BLaER1 treated with 17β-estradiol and CSF1 and Interleukin-3, amounts not matched to agents 10 nM and 100 nM (cell line): Measurements from ENCODE around the gene DIP2C.

Experiments
- H3K27ac ChIP-seq, 11 experiments: shearing (Covaris generic); formaldehyde crosslinking; 2 replicates each; pipeline ENCODE4 v1.8.1; 2022
- H3K27me3 ChIP-seq, 11 experiments: shearing (Covaris generic); formaldehyde crosslinking; 2 replicates each; pipeline ENCODE4 v1.8.1; 2022
- H3K36me3 ChIP-seq, 11 experiments: shearing (Covaris generic); formaldehyde crosslinking; 2 replicates each; pipeline ENCODE4 v1.8.1; 2022
- H3K4me1 ChIP-seq, 10 experiments: shearing (Covaris generic); formaldehyde crosslinking; 2 replicates each; pipeline ENCODE4 v1.8.1; 2022
- H3K4me2 ChIP-seq, 11 experiments: shearing (Covaris generic); formaldehyde crosslinking; 2 replicates each; pipeline ENCODE4 v1.8.1; 2022
- H3K4me3 ChIP-seq, 10 experiments: shearing (Covaris generic); formaldehyde crosslinking; 2 replicates each; pipeline ENCODE4 v1.8.1; 2022
- H3K9ac ChIP-seq, 11 experiments: shearing (Covaris generic); formaldehyde crosslinking; 2 replicates each; pipeline ENCODE4 v1.8.1; 2022
- H3K9me3 ChIP-seq, 11 experiments: shearing (Covaris generic); formaldehyde crosslinking; replicated peaks in 1 of 11; 2 replicates each; pipeline ENCODE4 v1.8.1; 2022
- H4K20me1 ChIP-seq, 11 experiments: shearing (Covaris generic); formaldehyde crosslinking; 2 replicates each; pipeline ENCODE4 v1.8.1; 2022
- Cebpa-rat ChIP-seq, 11 experiments: shearing (Covaris generic); IDR thresholded peaks; 2 replicates each; pipeline ENCODE4 v1.8.1; 2022

Gene DIP2C

DNA sequence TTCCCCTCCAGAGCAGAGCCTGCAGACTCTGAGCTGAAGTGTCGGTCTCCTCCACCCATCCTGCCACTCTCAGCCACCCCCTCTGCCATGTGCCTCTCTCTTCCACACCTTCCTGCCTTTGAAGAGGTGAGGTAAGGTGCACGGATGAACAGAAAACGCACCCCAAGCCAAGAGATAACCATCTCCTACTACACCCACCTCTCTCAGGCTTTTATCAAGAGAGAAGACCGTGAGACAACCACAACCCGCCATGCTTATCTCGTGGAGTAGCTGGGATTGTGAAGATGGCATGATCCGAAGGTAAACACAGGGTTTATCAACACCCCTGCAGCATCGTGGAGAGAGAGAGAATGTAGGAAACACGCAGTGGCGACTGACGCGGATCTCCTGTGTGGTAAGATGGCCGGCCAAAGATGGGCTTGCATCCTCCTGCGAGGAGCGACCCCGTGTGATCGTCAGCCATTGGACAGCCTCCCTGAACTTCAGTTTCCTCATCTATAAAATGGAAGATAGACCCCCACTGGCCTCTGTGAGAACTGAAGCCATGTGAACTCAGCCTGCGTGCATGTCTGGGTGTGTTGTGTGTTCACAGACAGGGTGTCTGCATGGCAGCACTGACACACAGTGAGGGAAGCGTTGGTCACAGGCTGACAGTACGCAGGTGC lies 219.0 kb downstream of the DIP2C start:
- Histone ChIP-seq H3K27ac (no peak overlapping the region), H3K36me3 (peaks cover 0 to 52% (median 21%) of the 10 kb centered on the region in 11 experiments; a peak in 13 of 22 replicates), H3K4me2 (no peak overlapping the region), H3K27me3 (peaks cover 0 to 6% (median 0%) of the 10 kb centered on the region in 11 experiments; a peak in 3 of 22 replicates), H4K20me1 (peaks cover 0 to 13% (median 0%) of the 10 kb centered on the region in 11 experiments; a peak in 4 of 22 replicates), H3K4me3 (no peak overlapping the region), H3K9me3 (peaks cover 0 to 5% (median 0%) of the 10 kb centered on the region in 11 experiments; a peak in 2 of 22 replicates), H3K9ac (no peak overlapping the region), H3K4me1 (peaks cover 0 to 6% (median 3%) of the 10 kb centered on the region in 10 experiments; a peak in 13 of 20 replicates)
- no peak for TF ChIP-seq Cebpa-rat (IDR thresholded peaks at IDR 0.05)

DNA sequence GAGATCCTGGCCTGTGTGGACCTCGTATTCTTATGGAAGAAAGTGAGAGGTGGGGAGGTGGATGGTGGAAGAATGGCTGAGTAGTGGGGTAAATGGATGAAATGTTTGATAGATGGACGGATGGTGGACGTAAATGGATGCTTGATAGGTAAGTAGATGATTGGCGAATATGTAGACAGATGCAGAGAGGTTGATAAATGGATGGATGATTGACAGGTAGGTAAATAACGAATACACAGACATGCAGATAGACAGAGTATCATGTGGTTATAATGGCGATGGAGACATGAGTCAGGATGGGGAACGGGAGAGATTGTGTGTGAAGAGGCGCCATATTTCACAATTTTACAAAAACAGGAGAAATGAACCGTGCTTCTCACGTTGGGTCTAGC lies 219.5 kb downstream of the DIP2C start:
- peaks cover 0 to 5% (median 0%) of the 10 kb centered on the region in 11 experiments; a peak in 2 of 22 replicates for H3K9me3 ChIP-seq
- H3K27me3 ChIP-seq, result peaks cover 0 to 2% (median 0%) of the 10 kb centered on the region in 11 experiments; a peak in 1 of 22 replicates
- H3K4me2 ChIP-seq, result no peak overlapping the region
- H4K20me1 ChIP-seq, result peaks cover 0 to 8% (median 0%) of the 10 kb centered on the region in 11 experiments; a peak in 4 of 22 replicates
- no peak overlapping the region for H3K9ac ChIP-seq
- peaks cover 0 to 52% (median 21%) of the 10 kb centered on the region in 11 experiments; a peak in 13 of 22 replicates for H3K36me3 ChIP-seq
- no peak for TF ChIP-seq Cebpa-rat (IDR thresholded peaks at IDR 0.05)
- H3K4me1 ChIP-seq, result peaks cover 0 to under 1% (median 0%) of the 10 kb centered on the region in 10 experiments; a peak in 2 of 20 replicates
- H3K4me3 ChIP-seq, result no peak overlapping the region
- no peak overlapping the region for H3K27ac ChIP-seq

DNA sequence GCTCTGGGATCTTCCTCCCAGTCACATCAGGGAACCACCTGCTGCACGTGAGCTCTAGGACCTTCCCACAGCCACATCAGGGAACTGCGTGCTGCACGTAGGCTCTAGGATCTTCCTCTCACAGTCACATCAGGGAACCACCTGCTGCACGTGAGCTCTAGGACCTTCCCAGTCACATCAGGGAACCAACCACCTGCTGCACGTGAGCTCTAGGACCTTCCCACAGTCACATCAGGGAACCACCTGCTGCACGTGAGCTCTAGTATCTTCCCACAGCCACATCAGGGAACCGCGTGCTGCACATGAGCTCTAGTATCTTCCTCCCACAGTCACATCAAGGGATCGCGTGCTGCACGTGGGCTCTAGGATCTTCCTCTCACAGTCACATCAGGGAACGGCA lies 229.7 kb downstream of the DIP2C start:
- Histone ChIP-seq H3K9me3 (peaks cover 0 to 12% (median 9%) of the 10 kb centered on the region in 11 experiments; a peak in 11 of 22 replicates), H4K20me1 (peaks cover 0 to 48% (median 8%) of the 10 kb centered on the region in 11 experiments; a peak in 11 of 22 replicates), H3K27me3 (peaks cover 0 to 15% (median 0%) of the 10 kb centered on the region in 11 experiments; a peak in 6 of 22 replicates), H3K4me1 (peaks cover 6 to 24% (median 18%) of the 10 kb centered on the region in 10 experiments; a peak in 17 of 20 replicates), H3K27ac (no peak overlapping the region), H3K4me3 (no peak overlapping the region), H3K36me3 (peaks cover 0 to 15% (median 0%) of the 10 kb centered on the region in 11 experiments; a peak in 3 of 22 replicates), H3K4me2 (peak overlapping the region in 7 of 11 experiments; percentile 52 to 77 (median 62); a peak in 9 of 22 replicates), H3K9ac (no peak overlapping the region)
- no peak for TF ChIP-seq Cebpa-rat (IDR thresholded peaks at IDR 0.05)

DNA sequence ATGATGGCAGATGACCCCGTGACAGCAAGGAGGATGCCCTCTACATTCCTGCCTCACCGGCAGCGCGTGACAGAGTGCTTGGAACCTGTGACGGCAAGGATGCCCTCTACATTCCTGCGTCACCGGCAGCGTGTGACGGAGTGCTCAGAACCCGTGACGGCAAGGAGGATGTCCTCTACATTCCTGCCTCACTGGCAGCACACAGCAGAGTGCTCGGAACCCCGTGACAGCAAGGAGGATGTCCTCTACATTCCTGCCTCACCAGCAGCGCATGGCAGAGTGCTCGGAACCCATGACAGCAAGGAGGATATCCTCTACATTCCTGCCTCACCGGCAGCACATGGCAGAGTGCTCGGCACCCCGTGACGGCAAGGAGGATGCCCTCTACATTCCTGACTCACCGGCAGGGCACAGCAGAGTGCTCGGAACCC lies 231.0 kb downstream of the DIP2C start:
- H3K27me3 ChIP-seq, result peaks cover 0 to 15% (median under 1%) of the 10 kb centered on the region in 11 experiments; a peak in 7 of 22 replicates
- H3K4me2 ChIP-seq, result peak overlapping the region; percentile 52 to 77 (median 70)
- peaks cover 0 to 61% (median 9%) of the 10 kb centered on the region in 11 experiments; a peak in 12 of 22 replicates for H4K20me1 ChIP-seq
- H3K27ac ChIP-seq, result no peak overlapping the region
- no peak overlapping the region for H3K9ac ChIP-seq
- 0 out of 20 replicates have a peak overlapping the region, but pooled peaks of 1 of the 10 experiments have one; percentile 22 for H3K4me3 ChIP-seq
- H3K36me3 ChIP-seq, result peaks cover 0 to 7% (median 0%) of the 10 kb centered on the region in 11 experiments; a peak in 3 of 22 replicates
- peaks cover 6 to 24% (median 18%) of the 10 kb centered on the region in 10 experiments; a peak in 17 of 20 replicates for H3K4me1 ChIP-seq
- no peak for TF ChIP-seq Cebpa-rat (IDR thresholded peaks at IDR 0.05)
- H3K9me3 ChIP-seq, result peaks cover 0 to under 1% (median 0%) of the 10 kb centered on the region in 11 experiments; a peak in 3 of 22 replicates

DNA sequence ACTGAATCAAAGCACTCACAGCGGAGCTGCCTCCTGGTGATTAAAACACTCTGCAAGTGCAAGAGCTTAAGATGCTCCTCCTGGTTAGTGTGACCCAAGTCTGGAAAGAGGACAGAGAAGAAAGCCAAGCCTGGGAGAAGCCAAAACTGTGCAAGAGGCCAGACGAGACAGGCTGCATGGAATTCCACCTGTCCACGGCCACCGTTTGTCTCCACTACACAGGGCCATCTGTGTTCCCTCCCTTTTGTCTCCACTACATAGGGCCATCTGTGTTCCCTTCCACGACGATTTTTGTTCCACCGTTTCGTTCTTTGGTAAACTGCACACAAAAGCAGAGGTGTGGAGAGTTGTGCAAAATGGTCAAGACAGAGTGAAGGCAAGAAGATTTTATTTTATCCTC lies 233.0 kb downstream of the DIP2C start:
- no peak overlapping the region for H3K9ac ChIP-seq
- H3K4me3 ChIP-seq, result no peak overlapping the region
- H3K36me3 ChIP-seq, result peaks cover 0 to 7% (median 0%) of the 10 kb centered on the region in 11 experiments; a peak in 3 of 22 replicates
- no peak overlapping the region for H3K27ac ChIP-seq
- H3K4me1 ChIP-seq, result peaks cover 6 to 37% (median 25%) of the 10 kb centered on the region in 10 experiments; a peak in 17 of 20 replicates
- H3K9me3 ChIP-seq, result no peaks in the 10 kb centered on the region; a peak in 1 of 22 replicates
- peaks cover 0 to 80% (median 21%) of the 10 kb centered on the region in 11 experiments; a peak in 15 of 22 replicates for H4K20me1 ChIP-seq
- TF ChIP-seq Cebpa-rat (IDR thresholded peaks at IDR 0.05), result no peak
- H3K4me2 ChIP-seq, result no peak overlapping the region
- H3K27me3 ChIP-seq, result peaks cover 0 to 28% (median 18%) of the 10 kb centered on the region in 11 experiments; a peak in 16 of 22 replicates

DNA sequence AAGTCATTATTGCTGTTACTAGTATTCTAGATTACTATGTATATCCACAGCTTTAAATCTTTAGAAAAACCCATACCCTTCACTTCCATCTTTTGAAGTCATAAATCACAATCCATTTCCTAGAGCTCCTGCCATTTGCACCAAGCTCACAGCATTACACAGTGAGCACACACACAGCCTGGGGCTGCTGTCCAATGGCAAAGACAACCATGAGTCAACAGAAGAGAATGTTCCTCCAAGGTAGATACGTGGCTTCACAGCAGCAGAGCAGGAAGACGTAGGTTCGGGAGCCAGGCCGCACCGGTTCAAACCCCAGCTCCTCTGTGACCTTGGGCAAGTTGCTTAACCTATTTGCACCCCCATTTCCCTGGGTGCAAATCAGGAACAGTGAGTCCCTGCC lies 234.6 kb downstream of the DIP2C start:
- Histone ChIP-seq H3K9me3 (no peaks in the 10 kb centered on the region), H3K9ac (no peak overlapping the region), H3K36me3 (peaks cover 0 to 5% (median 0%) of the 10 kb centered on the region in 11 experiments; a peak in 3 of 22 replicates), H3K27me3 (peaks cover 0 to 42% (median 18%) of the 10 kb centered on the region in 11 experiments; a peak in 16 of 22 replicates), H3K4me2 (no peak overlapping the region), H3K4me3 (no peak overlapping the region), H4K20me1 (peaks cover 0 to 95% (median 30%) of the 10 kb centered on the region in 11 experiments; a peak in 17 of 22 replicates), H3K27ac (no peak overlapping the region), H3K4me1 (peaks cover 20 to 52% (median 40%) of the 10 kb centered on the region in 10 experiments)
- TF ChIP-seq Cebpa-rat (IDR thresholded peaks at IDR 0.05), result no peak

DNA sequence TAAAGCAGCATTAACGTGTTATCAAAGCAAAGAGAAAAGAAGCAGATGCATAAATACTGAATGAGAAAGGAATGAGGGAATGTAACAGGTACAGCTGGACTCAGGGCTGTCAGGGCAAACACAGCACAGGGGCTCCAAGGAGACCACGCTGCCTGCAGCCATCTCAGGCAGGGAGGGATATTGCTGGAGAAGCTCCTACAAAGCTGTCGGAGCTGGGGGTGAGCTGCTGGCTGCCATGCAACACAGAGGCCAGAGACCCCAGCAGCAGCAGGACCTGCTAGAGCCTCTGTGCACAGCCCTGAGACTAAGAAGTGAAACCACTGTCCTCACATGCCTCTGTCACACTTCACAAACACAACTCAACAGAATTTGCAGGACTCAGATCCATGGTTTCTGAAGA lies 235.8 kb downstream of the DIP2C start:
- Histone ChIP-seq H3K9me3 (no peaks in the 10 kb centered on the region), H3K4me2 (no peak overlapping the region), H3K9ac (no peak overlapping the region), H3K27ac (no peak overlapping the region), H4K20me1 (peaks cover 0 to 90% (median 31%) of the 10 kb centered on the region in 11 experiments; a peak in 17 of 22 replicates), H3K4me3 (no peak overlapping the region), H3K36me3 (no peaks in the 10 kb centered on the region), H3K4me1 (peaks cover 21 to 49% (median 39%) of the 10 kb centered on the region in 10 experiments), H3K27me3 (peaks cover 0 to 40% (median 18%) of the 10 kb centered on the region in 11 experiments; a peak in 16 of 22 replicates)
- TF ChIP-seq Cebpa-rat (IDR thresholded peaks at IDR 0.05), result no peak

DNA sequence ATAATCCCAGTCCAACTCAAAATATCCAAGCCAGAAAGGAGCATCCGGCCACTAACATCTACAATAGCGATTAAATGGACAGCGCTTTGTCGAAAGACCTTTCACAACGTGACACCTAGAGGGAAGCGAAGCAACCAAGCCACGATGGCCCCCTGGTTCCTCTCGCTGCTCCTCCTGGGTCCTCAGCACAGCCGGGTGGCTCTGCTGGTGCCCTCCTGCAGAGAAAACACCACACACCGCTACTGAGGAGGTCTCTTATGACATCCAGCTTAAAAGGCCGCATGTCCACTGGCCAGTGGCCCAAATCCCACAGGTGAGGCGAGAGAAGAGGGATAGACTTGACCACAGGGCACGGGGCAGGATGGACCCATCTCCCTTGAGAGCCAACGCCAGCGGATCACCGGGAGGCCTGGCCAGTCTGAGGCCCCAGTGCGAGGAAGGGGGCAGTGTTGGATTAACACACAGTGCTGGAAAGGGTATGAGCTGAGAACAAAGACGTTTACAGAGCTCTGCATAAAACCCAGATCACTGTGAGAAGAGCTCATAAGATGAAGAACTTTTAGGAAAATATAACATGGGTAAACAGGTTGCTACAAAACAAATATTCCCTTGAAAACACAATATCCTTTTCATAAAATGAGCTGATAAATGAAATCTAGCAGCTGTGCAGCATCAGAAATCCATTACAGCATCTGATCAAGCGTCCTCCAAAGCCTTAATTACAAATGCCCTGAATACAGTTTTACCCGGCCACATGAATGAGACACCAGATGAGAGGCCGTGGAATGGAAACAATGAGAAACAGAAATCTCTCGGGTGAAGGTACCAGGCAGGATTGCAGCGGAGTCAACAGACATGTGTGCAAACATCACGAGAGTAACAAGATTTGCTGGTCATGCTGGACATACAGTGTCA lies 236.7 kb downstream of the DIP2C start:
- no peak for TF ChIP-seq Cebpa-rat (IDR thresholded peaks at IDR 0.05)
- H4K20me1 ChIP-seq, result peaks cover 0 to 89% (median 31%) of the 10 kb centered on the region in 11 experiments; a peak in 17 of 22 replicates
- no peak overlapping the region for H3K9ac ChIP-seq
- peak overlapping the region in 5 of 11 experiments; percentile 7 to 96 (median 79); a peak in 2 of 22 replicates for H3K4me2 ChIP-seq
- peaks cover 0 to 35% (median 16%) of the 10 kb centered on the region in 11 experiments; a peak in 15 of 22 replicates for H3K27me3 ChIP-seq
- peaks cover 16 to 42% (median 35%) of the 10 kb centered on the region in 10 experiments for H3K4me1 ChIP-seq
- no peak overlapping the region for H3K27ac ChIP-seq
- no peak overlapping the region for H3K4me3 ChIP-seq
- H3K9me3 ChIP-seq, result no peaks in the 10 kb centered on the region
- no peaks in the 10 kb centered on the region for H3K36me3 ChIP-seq
